Heart left ventricle (tissue), 16 donors: ENCODE results near the gene TRIM49D1. TPM values are rescaled to one million over a fixed set of nuclear protein-coding genes. Genes with fewer than 3 reads are reported as not detected.
A peak's percentile ranks its signal among the peaks of the same experiment; 100 is the strongest.
"Not testable (repeated sequence)": the region's sequence is repeated elsewhere in the genome, so short reads cannot be mapped to it uniquely, and the experiment has no call there.

Experiments used
- ATAC-seq, 4 donors: fragments of 200-7000 bp; cut with Tn5 transposase; one replicate each; pipeline ENCODE4 v1.9.1; 2020 to 2022; ENCODE audit warnings: moderate library complexity in 4 of 4, mild to moderate bottlenecking in 3 of 4, moderate number of reproducible peaks in 1 of 4
- DNase-seq, 5 donors: peaks; one replicate each; pipeline ENCODE4 v3.0.0-alpha.2; 2020
- H3K27ac ChIP-seq, 12 donors: fragments of 200-600 bp; sonication (generic) in 4 of 12; one replicate each; pipeline versions ENCODE4 v1.5.0 to v1.8.0; 2016 to 2022; ENCODE audit warnings: mild to moderate bottlenecking in 2 of 12
- H3K27me3 ChIP-seq, 9 donors: fragments of 200-600 bp; sonication (generic) in 2 of 9; one replicate each; pipeline versions ENCODE4 v1.5.1 to v1.8.0; 2016 to 2022; ENCODE audit warnings: mild to moderate bottlenecking in 3 of 9
- H3K36me3 ChIP-seq, 9 donors: fragments of 200-600 bp; sonication (generic) in 2 of 9; one replicate each; pipeline versions ENCODE4 v1.5.0 to v1.8.0; 2018 to 2022; ENCODE audit warnings: mild to moderate bottlenecking in 2 of 9
- H3K4me1 ChIP-seq, 12 donors: fragments of 200-600 bp; sonication (generic) in 4 of 12; one replicate each; pipeline versions ENCODE4 v1.5.0 to v1.8.0; 2016 to 2022; ENCODE audit warnings: mild to moderate bottlenecking in 3 of 12
- H3K4me3 ChIP-seq, 12 donors: fragments of 200-600 bp; sonication (generic) in 4 of 12; one replicate each; pipeline versions ENCODE4 v1.5.0 to v1.8.0; 2017 to 2022; ENCODE audit warnings: mild to moderate bottlenecking in 9 of 12, moderate library complexity in 4 of 12
- H3K9me3 ChIP-seq, 12 donors: fragments of 200-600 bp; sonication (generic) in 4 of 12; one replicate each; pipeline versions ENCODE4 v1.5.0 to v1.8.0; 2016 to 2022; ENCODE audit warnings: mild to moderate bottlenecking in 1 of 12
- POLR2A ChIP-seq, 2 donors: fragments of 450-650 bp; IDR thresholded peaks; one replicate each; pipeline ENCODE4 v1.6.1; 2017; ENCODE audit warnings: antibody characterized with exemption in 2 of 2, mild to moderate bottlenecking in 2 of 2, moderate library complexity in 2 of 2
- WGBS, 4 donors: extraction: QIAGEN DNeasy Blood & Tissue Kit in 2 of 4; methylation state at CpG; one replicate each; pipeline versions ENCODE4 v1.1.5 to v1.1.7; 2013 to 2018; 5-methylcytosine and 5-hydroxymethylcytosine counted together
- intact Hi-C, 10 donors: fragments of 100-400 bp; cut with DNase I; formaldehyde crosslinking; loops; one replicate each; pipeline versions ENCODE4 v1.11.1 to v1.14.2; 2022
- long read RNA-seq, 3 donors: library from polyadenylated mRNA; unstranded; transcript quantifications; one replicate each; pipeline ENCODE4 v2.0.0, GENCODE V29; 2020 to 2021
- polyA plus RNA-seq, 2 donors: library from polyadenylated mRNA; stranded (reverse); fragments of 200-250 nt; gene quantifications; one replicate each; pipeline ENCODE4 v1.2.3, GENCODE V29; 2013
- total RNA-seq, 9 donors: library from RNA; depleted of rRNA in 2 of 9; stranded (reverse); fragments of >200 nt in 2 of 9; fragmentation: NEBNext Ultra II Directional in 3 of 9; extraction: Animal tissue kit (Norgen Biotek cat#: 25700) in 3 of 9; gene quantifications; one replicate each; pipeline versions ENCODE4 v1.1.0 to v1.2.4, GENCODE V29; 2016 to 2023
- TF ChIP-seq, protein P1 (sequence below), 12 donors: fragments of 200-600 bp; sonication (generic) in 4 of 12; IDR thresholded peaks; one replicate each; pipeline versions ENCODE4 v1.5.0 to v1.8.0; 2018 to 2022; ENCODE audit warnings: antibody characterized with exemption in 12 of 12, mild to moderate bottlenecking in 5 of 12
- donor health status: ischemic (EF 13 %, LVEDD 7.1; RV severe dilation, severe dysfunction).
- donor health status: healthy with polysubstance abuse.
- donor health status: DM: no; HTN: yes; CAD: no.
- donor health status: DM: no; HTN: no; CAD: no.
- donor health status: ischemic (EF 25% LVEDD 6.9; RV normal size, moderate dysfunction).
- donor health status: ischemic (EF 25% LVEDD 5.7; RV mildly dilated, moderate dysfunction).
- donor health status: healthy.
- donor health status: DM: yes; HTN: yes; CAD: no.
- donor health status: ischemic (EF 35%, LVEDD 5.7; RV mildly dilated, moderate dysfunction).
- donor health status: nonischemic (EF 11% LVEDD 7.7; RV severe dilation, severe dysfunction).
- donor health status: DM: yes; HTN: yes; CAD: no.
- donor health status: PGD.
- donor health status: ischemic (EF 29% LVEDD 5.4; RV normal size, mild dysfunction).
- donor health status: nonischemic (EF 23%, LVEDD 6.1; RV moderate dilation, normal function).

TRIM49D1 gene, protein sequence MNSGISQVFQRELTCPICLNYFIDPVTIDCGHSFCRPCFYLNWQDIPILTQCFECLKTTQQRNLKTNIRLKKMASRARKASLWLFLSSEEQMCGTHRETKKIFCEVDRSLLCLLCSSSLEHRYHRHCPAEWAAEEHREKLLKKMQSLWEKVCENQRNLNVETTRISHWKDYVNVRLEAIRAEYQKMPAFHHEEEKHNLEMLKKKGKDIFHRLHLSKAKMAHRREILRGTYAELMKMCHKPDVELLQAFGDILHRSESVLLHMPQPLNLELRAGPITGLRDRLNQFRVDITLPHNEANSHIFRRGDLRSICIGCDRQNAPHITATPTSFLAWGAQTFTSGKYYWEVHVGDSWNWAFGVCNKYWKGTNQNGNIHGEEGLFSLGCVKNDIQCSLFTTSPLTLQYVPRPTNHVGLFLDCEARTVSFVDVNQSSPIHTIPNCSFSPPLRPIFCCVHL
- total RNA-seq (not detected), polyA plus RNA-seq (not detected)
- long read RNA-seq, donor 1 = 0 reads
- long read RNA-seq, donor 2 = 0 reads
- long read RNA-seq, donor 3 = 0 reads

- WGBS, 4 donors = 55 to 73% (median 61%) methylated on average over 3 of the region's 3 CpGs
- ATAC-seq (no peak), DNase-seq (no peak)
- Histone ChIP-seq H3K4me1 (no peaks in the 10 kb centered on the region), H3K4me3 (no peak within 1 kb of the TSS), H3K36me3 (no peaks in the 10 kb centered on the region), H3K27me3 (no peaks in the 10 kb centered on the region), H3K27ac (no peak within 1 kb of the TSS), H3K9me3 (no peaks in the 10 kb centered on the region)
- intact Hi-C loops = no loop called here
- TF ChIP-seq POLR2A (IDR thresholded peaks at IDR 0.05) = no peak
- TF ChIP-seq, protein P1, sequence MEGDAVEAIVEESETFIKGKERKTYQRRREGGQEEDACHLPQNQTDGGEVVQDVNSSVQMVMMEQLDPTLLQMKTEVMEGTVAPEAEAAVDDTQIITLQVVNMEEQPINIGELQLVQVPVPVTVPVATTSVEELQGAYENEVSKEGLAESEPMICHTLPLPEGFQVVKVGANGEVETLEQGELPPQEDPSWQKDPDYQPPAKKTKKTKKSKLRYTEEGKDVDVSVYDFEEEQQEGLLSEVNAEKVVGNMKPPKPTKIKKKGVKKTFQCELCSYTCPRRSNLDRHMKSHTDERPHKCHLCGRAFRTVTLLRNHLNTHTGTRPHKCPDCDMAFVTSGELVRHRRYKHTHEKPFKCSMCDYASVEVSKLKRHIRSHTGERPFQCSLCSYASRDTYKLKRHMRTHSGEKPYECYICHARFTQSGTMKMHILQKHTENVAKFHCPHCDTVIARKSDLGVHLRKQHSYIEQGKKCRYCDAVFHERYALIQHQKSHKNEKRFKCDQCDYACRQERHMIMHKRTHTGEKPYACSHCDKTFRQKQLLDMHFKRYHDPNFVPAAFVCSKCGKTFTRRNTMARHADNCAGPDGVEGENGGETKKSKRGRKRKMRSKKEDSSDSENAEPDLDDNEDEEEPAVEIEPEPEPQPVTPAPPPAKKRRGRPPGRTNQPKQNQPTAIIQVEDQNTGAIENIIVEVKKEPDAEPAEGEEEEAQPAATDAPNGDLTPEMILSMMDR (IDR thresholded peaks at IDR 0.05) = no peak
Observed at GRCh38 chr11:89922195-89922660, at the start of gene TRIM49D1. TRIM49D1 (minus strand) TSS chr11:89922245; CDS start chr11:89917710, 4,535 bp downstream.

- H3K9me3 ChIP-seq, H3K4me1 ChIP-seq, H3K27me3 ChIP-seq, intact Hi-C loops, H3K4me3 ChIP-seq, H3K27ac ChIP-seq, DNase-seq, H3K36me3 ChIP-seq, ATAC-seq: not testable (repeated sequence)
- WGBS, 4 donors = 100% methylated on average over 2 of the region's 4 CpGs; no CpG with 5 or more reads in 3 of the 4 donors
Observed at GRCh38 chr11:89965737-89966136, 43.7 kb upstream of the TRIM49D1 start, which contains the start of gene TRIM64. TRIM64 (plus strand) TSS chr11:89966037; CDS start chr11:89968504, 2,467 bp downstream.

DNA sequence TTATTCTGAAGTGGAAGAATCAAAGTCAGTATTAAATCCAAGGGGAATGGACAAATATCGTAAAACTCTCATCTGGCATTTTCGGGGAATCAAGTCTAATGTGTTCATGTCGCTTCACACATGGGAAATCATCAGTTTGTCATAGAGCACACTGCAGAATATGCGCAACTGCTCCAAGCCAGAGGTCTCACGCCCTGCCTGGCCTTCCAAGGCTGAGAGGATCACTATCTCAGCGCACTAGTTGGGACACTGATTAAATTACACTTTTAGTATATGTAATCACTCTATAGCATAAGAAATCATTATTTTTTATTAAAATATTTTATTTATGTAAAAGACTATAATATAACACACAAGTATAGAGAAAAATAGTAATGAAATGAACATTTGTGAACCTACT is 38.8 kb upstream of the TRIM49D1 start:
- ATAC-seq, intact Hi-C loops, DNase-seq, H3K9me3 ChIP-seq, H3K4me3 ChIP-seq, H3K36me3 ChIP-seq, H3K4me1 ChIP-seq, H3K27ac ChIP-seq, H3K27me3 ChIP-seq: not testable (repeated sequence)
- WGBS, 4 donors = 86 to 94% (median 90%) methylated on average over 3 to 6 of the region's 6 CpGs

DNA sequence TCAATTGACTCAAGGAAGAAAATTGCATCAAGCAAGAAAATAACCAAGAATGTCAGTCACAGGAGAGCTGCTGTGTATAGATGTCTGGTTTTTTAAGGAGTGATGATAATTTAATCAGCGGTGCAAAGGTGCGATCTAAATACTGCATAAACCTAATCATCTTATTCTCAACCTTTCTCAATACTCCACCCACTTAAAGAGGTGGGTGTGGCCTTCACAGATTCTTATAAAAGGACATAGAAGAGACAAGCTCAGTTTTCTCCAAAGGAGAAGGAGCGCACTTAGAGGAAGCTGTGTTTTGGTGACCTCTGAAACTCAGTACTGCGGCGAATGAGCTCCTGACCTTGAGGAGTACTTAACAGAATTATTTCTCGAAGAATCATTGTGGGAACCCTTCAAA is 1.7 kb upstream of the TRIM49D1 start, which contains the start of gene TRIM49D2:
Gene TRIM49D2 (plus strand): TSS at position 301 of the 400 bp plus-strand sequence. CDS start 2,698 bp downstream, outside the sequence.
- H3K27ac ChIP-seq, H3K9me3 ChIP-seq, H3K27me3 ChIP-seq, H3K4me3 ChIP-seq, H3K36me3 ChIP-seq, DNase-seq, intact Hi-C loops, ATAC-seq, H3K4me1 ChIP-seq: not testable (repeated sequence)
- WGBS, 4 donors = 85 to 94% (median 86%) methylated on average over 2 to 3 of the region's 6 CpGs

GRCh38 chr11:89900809-89901208 is 21.2 kb downstream of the TRIM49D1 start:
- H3K27me3 ChIP-seq, H3K4me3 ChIP-seq, intact Hi-C loops, H3K9me3 ChIP-seq, H3K4me1 ChIP-seq, ATAC-seq, H3K36me3 ChIP-seq, H3K27ac ChIP-seq: not testable (repeated sequence)
- 89 to 93% methylated on average over 10 of the region's 14 CpGs; no CpG with 5 or more reads in 2 of the 4 donors for WGBS, 4 donors
- peak in 1 of 5 donors; percentile 46 for DNase-seq

DNA sequence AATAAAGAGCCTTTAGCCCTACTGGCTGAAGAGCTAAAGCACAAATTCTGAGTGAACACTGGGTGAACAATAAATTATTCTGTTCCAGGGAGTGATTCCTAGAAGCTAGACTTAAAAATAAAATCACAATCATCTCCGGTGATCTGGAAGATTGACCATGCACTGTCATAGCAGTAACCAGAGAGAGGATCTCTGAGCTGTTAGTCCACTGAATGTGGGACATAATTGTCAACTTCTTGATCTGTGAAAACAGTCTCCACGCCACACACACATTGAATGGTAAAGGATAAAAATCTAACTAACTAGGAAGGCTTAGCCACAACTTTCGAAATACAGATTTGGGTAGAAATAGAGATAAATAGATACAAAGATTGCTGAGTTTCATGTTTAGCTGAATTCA is 28.8 kb downstream of the TRIM49D1 start:
- H3K27me3 ChIP-seq, H3K4me3 ChIP-seq, H3K9me3 ChIP-seq, DNase-seq, intact Hi-C loops, ATAC-seq, H3K36me3 ChIP-seq, H3K27ac ChIP-seq, H3K4me1 ChIP-seq: not testable (repeated sequence)
- 75 to 92% (median 82%) methylated on average over 2 of the region's 3 CpGs for WGBS, 4 donors

DNA sequence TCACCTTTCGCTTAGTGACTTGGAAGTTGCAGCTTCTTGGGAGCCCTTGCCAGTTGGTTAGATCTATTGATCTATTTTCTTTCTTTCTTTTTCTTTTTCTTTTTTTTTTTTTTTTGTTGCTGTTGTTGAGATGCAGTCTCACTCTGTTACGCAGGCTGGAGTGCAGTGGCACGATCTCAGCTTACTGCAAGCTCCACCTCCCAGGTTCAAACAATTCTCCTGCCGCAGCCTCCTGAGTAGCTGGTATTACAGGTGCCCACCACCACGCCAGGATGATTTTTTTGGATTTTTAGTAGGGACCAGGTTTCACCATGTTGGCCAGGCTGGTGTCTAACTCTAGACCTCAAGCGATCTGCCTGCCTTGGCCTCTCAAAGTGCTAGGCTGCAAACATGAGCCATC is 44.5 kb downstream of the TRIM49D1 start:
- H3K27ac ChIP-seq, DNase-seq, H3K9me3 ChIP-seq, ATAC-seq, H3K27me3 ChIP-seq, intact Hi-C loops, H3K4me3 ChIP-seq, H3K4me1 ChIP-seq, H3K36me3 ChIP-seq: not testable (repeated sequence)
- WGBS, 4 donors = 87 to 91% (median 89%) methylated on average over 5 to 6 of the region's 6 CpGs

DNA sequence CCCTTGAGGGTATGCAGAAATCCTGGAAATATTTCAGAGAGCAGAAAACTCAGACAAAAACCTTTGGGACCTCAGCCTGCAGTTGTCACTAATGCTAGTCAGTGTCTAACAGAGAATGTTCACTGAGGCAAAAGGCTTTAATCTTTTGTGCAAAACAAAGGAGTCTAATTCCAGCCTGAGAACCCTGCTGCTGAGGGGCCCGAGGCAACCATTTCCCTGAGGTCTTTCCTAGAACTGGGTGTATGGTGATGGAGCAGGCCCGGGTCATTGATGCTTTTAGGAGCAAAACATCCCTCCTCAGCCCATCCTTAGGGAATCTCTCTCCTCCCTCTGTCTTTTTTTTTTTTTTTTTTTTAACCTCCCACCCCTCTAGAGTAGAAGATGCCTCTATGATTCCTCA is 49.5 kb downstream of the TRIM49D1 start:
- H3K27me3 ChIP-seq, H3K9me3 ChIP-seq, H3K4me3 ChIP-seq, ATAC-seq, DNase-seq, H3K27ac ChIP-seq, intact Hi-C loops, H3K36me3 ChIP-seq, H3K4me1 ChIP-seq: not testable (repeated sequence)
- WGBS, 4 donors = 78 to 85% (median 81%) methylated on average over 2 of the region's 2 CpGs

- H3K27ac ChIP-seq, ATAC-seq, intact Hi-C loops, H3K4me1 ChIP-seq, H3K9me3 ChIP-seq, H3K4me3 ChIP-seq, H3K36me3 ChIP-seq: not testable (repeated sequence)
- peak in 1 of 5 donors; percentile 49 for DNase-seq
- H3K27me3 ChIP-seq = peaks cover 0 to 10% (median 0%) of the 10 kb centered on the region in 9 donors
- 13 to 29% (median 21%) methylated on average over 7 to 11 of the region's 35 CpGs; no CpG with 5 or more reads in 1 of the 4 donors for whole genome bisulfite sequencing, 4 donors
Observed at GRCh38 chr11:89865223-89865622, 56.8 kb downstream of the TRIM49D1 start.
